GM12878 (cell line): ENCODE measurements around the gene COASY. TPM values are rescaled to one million over a fixed set of nuclear protein-coding genes. Genes with fewer than 3 reads are reported as not detected.

Experiments used
- ATAC-seq: fragments of 200-7000 bp; cut with Tn5 transposase; 3 replicates; pipeline ENCODE4 v1.9.1; 2020; ENCODE audit warnings: mild to moderate bottlenecking, moderate library complexity
- BruUV-seq: library from RNA; stranded (reverse); fragments of 400-500 nt; replicated peaks from 2 replicates; lab custom pipeline; 2021; lab: Mats Ljungman, UMichigan
- CTCF ChIA-PET: fragments of 300-600 bp; sonication (Branson Sonifier 250); formaldehyde crosslinking; extraction: SDS; loops from one replicate; lab custom pipeline; 2021; ENCODE audit warnings: inconsistent platforms; lab: Yijun Ruan, JAX
- POLR2A ChIA-PET: fragments of 350-600 bp; formaldehyde crosslinking; extraction: SDS; loops from one replicate; lab custom pipeline; 2021; ENCODE audit warnings: inconsistent platforms; lab: Charles Lee
- RAD21 ChIA-PET: fragments of 300-600 bp; sonication (Branson Sonifier 250); formaldehyde crosslinking; loops from one replicate; lab custom pipeline; 2023; ENCODE audit warnings: antibody characterized with exemption; ENCODE audit not compliant: unreplicated experiment; lab: Charles Lee
- SMC1A ChIA-PET: fragments of 300-600 bp; sonication (Branson Sonifier 250); formaldehyde crosslinking; loops from one replicate; lab custom pipeline; 2023; ENCODE audit not compliant: unreplicated experiment, uncharacterized antibody; lab: Charles Lee
- DNase-seq: peaks from one replicate; pipeline ENCODE4 v3.0.0-alpha.2; 2011; ENCODE audit warnings: low read depth, low spot score
- FAIRE-seq: peaks from 3 replicates; lab custom pipeline; 2011; peaks lifted over from hg19 to GRCh38; lab: Jason Lieb, UNC
- H2AFZ ChIP-seq: 2 replicates; pipeline ENCODE4 v1.6.0; 2011; ENCODE audit warnings: low read depth, low read length, control low read depth; ENCODE audit not compliant: control insufficient read depth
- H3K27ac ChIP-seq: 2 replicates; pipeline ENCODE4 v1.5.1; 2011; ENCODE audit warnings: control low read depth; ENCODE audit not compliant: control insufficient read depth, insufficient read depth
- H3K27me3 ChIP-seq, 2 experiments: replicated peaks in 1 of 2; 2 replicates each; pipeline versions ENCODE4 v1.6.0 to v1.6.1; 2011; ENCODE audit warnings: low read length in 1 of 2; ENCODE audit not compliant: control insufficient read depth in 2 of 2, insufficient read depth in 2 of 2
- H3K36me3 ChIP-seq, 2 experiments: 2 replicates each; pipeline ENCODE4 v1.5.1; 2011; ENCODE audit warnings: low read length in 1 of 2; ENCODE audit not compliant: control insufficient read depth in 2 of 2, insufficient read depth in 2 of 2
- H3K4me1 ChIP-seq: 2 replicates; pipeline ENCODE4 v1.6.1; 2011; ENCODE audit warnings: mild to moderate bottlenecking, low read length, moderate library complexity, mixed read lengths; ENCODE audit not compliant: control insufficient read depth, insufficient read depth
- H3K4me2 ChIP-seq: 2 replicates; pipeline ENCODE4 v1.6.0; 2011; ENCODE audit warnings: control low read depth; ENCODE audit not compliant: control insufficient read depth, insufficient read depth
- H3K4me3 ChIP-seq: fragments of 200-600 bp; sonication (generic); 2 replicates; pipeline ENCODE4 v1.5.1; 2016
- H3K79me2 ChIP-seq: 2 replicates; pipeline ENCODE4 v1.6.0; 2011; ENCODE audit warnings: low read length; ENCODE audit not compliant: control insufficient read depth, insufficient read depth
- H3K9ac ChIP-seq: 2 replicates; pipeline ENCODE4 v1.8.0; 2011; ENCODE audit warnings: low read length, control low read depth, mixed read lengths; ENCODE audit not compliant: control insufficient read depth, insufficient read depth
- H3K9me3 ChIP-seq: replicated peaks from 3 replicates; pipeline ENCODE4 v1.5.1; 2011; ENCODE audit warnings: mild to moderate bottlenecking, low read length; ENCODE audit not compliant: control insufficient read depth, insufficient read depth
- H4K20me1 ChIP-seq: 2 replicates; pipeline ENCODE4 v1.6.0; 2011; ENCODE audit not compliant: control insufficient read depth, insufficient read depth
- BACH1 ChIP-seq: fragments of 450-650 bp; IDR thresholded peaks from 2 replicates; pipeline ENCODE4 v1.6.1; 2017; ENCODE audit warnings: mild to moderate bottlenecking, borderline replicate concordance
- CTCF ChIP-seq, 3 experiments: IDR thresholded peaks in 2 of 3; conservative IDR thresholded peaks in 1 of 3; 2 replicates each; pipeline ENCODE4 v1.5.1; 2011; ENCODE audit warnings: low read depth in 3 of 3, low read length in 3 of 3, mild to moderate bottlenecking in 3 of 3, control low read depth in 2 of 3, moderate library complexity in 2 of 3, inconsistent platforms in 1 of 3, mixed read lengths in 1 of 3; ENCODE audit not compliant: control insufficient read depth in 2 of 3, insufficient read depth in 1 of 3; ENCODE audit errors: extremely low read depth in 1 of 3
- E2F4 ChIP-seq: IDR thresholded peaks from 2 replicates; pipeline ENCODE4 v1.6.1; 2012; ENCODE audit warnings: low read depth, low read length, improper control_type of control experiment
- ELK1 ChIP-seq: IDR thresholded peaks from 2 replicates; pipeline ENCODE4 v1.6.1; 2012; ENCODE audit warnings: low read depth, low read length, improper control_type of control experiment
- JUNB ChIP-seq: IDR thresholded peaks from 2 replicates; pipeline ENCODE4 v1.6.1; 2016; ENCODE audit warnings: antibody characterized with exemption, mild to moderate bottlenecking
- KAT2A ChIP-seq: conservative IDR thresholded peaks from 2 replicates; pipeline ENCODE4 v1.6.1; 2011; ENCODE audit warnings: low read depth, low read length; ENCODE audit not compliant: control insufficient read depth
- MXI1 ChIP-seq: fragments of 150-350 bp; IDR thresholded peaks from 2 replicates; pipeline ENCODE4 v1.6.1; 2011; ENCODE audit warnings: low read depth, mild to moderate bottlenecking, inconsistent platforms, low read length, improper control_type of control experiment
- NR2F1 ChIP-seq: fragments of 450-650 bp; conservative IDR thresholded peaks from 2 replicates; pipeline ENCODE4 v1.6.1; 2017; ENCODE audit warnings: mild to moderate bottlenecking
- SP1 ChIP-seq: IDR thresholded peaks from one replicate; pipeline ENCODE4 v1.6.1; 2011; ENCODE audit warnings: low read depth, low read length
- ZNF687 ChIP-seq: fragments of 450-650 bp; IDR thresholded peaks from 2 replicates; pipeline ENCODE4 v1.6.1; 2017; ENCODE audit warnings: mild to moderate bottlenecking, moderate library complexity
- WGBS: methylation state at CpG from one replicate; pipeline ENCODE4 v1.1.6; 2016; ENCODE audit warnings: low lambda C conversion rate; ENCODE audit not compliant: insufficient replicate concordance, insufficient coverage; ENCODE audit errors: missing lambda C conversion rate; 5-methylcytosine and 5-hydroxymethylcytosine counted together
- in situ Hi-C: fragments of 300-500 bp; cut with MboI; formaldehyde crosslinking; loops from 9 replicates; pipeline ENCODE4 v1.14.3; 2018; ENCODE audit warnings: mixed read lengths
- intact Hi-C: fragments of 100-400 bp; cut with micrococcal nuclease; formaldehyde crosslinking; loops from one replicate; pipeline ENCODE4 v1.14.2; 2022; ENCODE audit not compliant: unreplicated experiment
- polyA plus RNA-seq, 11 experiments: library from polyadenylated mRNA; depleted of rRNA in 4 of 11; unstranded in 6 of 11; stranded (reverse) in 5 of 11; fragments of >200 nt; fragmentation: Nextera tagmentation in 4 of 11; fragmentation: Illumina TruSeq in 1 of 11; extraction: Ambion mirVana in 4 of 11; extraction: Trizol in 1 of 11; gene quantifications; 1 replicate in 1 of 11; 2 replicates in 10 of 11; pipeline versions ENCODE4 v1.2.1 to v1.2.3, GENCODE V29; 2011 to 2016; ENCODE audit warnings: inconsistent platforms in 2 of 11, missing spikeins in 2 of 11, low read depth in 1 of 11
- total RNA-seq, 4 experiments: library from RNA; depleted of rRNA in 3 of 4; stranded (reverse); fragments of >200 nt in 3 of 4; fragmentation: Illumina TruSeq in 1 of 4; extraction: Trizol in 1 of 4; gene quantifications; 2 replicates each; pipeline versions ENCODE4 v1.2.1 to v1.2.3, GENCODE V29; 2013 to 2021
- TF ChIP-seq, protein P1 (sequence below): fragments of 450-650 bp; IDR thresholded peaks from 2 replicates; pipeline ENCODE4 v1.6.1; 2017; ENCODE audit warnings: borderline replicate concordance
- TF ChIP-seq, protein P2 (sequence below): fragments of 450-650 bp; IDR thresholded peaks from 2 replicates; pipeline ENCODE4 v1.6.1; 2014; ENCODE audit warnings: mild to moderate bottlenecking

COASY gene
- total and polyA plus RNA-seq, 10 of the 15 experiments (the other 5 are each of a cell fraction or from before 2014, with no cell fraction given) = 18.6 to 93.9 (median 43.2) TPM

GRCh38 chr17:42522798-42523278 lies 39.1 kb upstream of the COASY start:
- DNase-seq (no peak), ATAC-seq (no peak), FAIRE-seq (no peak)
- H4K20me1 ChIP-seq = no peaks in the 10 kb centered on the region; the same call in 1 of the 2 replicates
- no peaks in the 10 kb centered on the region for H3K27me3 ChIP-seq
- no peak overlapping the region for H3K27ac ChIP-seq
- no peak overlapping the region for H3K9ac ChIP-seq
- ChIA-PET RAD21 (no interaction called here), SMC1A (interaction anchor here (0.6 kb wide), 2 partner anchors 235 to 1141 kb away, joined by 3 read pairs; no protein-coding TSS in a partner anchor), POLR2A (no interaction called here), CTCF (interaction anchor here (1.4 kb wide), 1 partner anchor 119 kb away, joined by 4 read pairs; no protein-coding TSS in a partner anchor)
- no peaks in the 10 kb centered on the region for H3K9me3 ChIP-seq
- no TSS peak for BruUV-seq
- no peak overlapping the region for H3K4me3 ChIP-seq
- H3K4me1 ChIP-seq = peaks cover 5% of the 10 kb centered on the region; the same call in 1 of the 2 replicates
- in situ Hi-C loops (loop anchor here (5.0 kb wide), 1 partner anchor 91 kb away; no protein-coding TSS in a partner anchor), intact Hi-C loops (no loop called here)
- H3K79me2 ChIP-seq = no peaks in the 10 kb centered on the region
- no peak overlapping the region for H2AFZ ChIP-seq
- H3K4me2 ChIP-seq = no peak overlapping the region
- H3K36me3 ChIP-seq = peaks cover 4 to 5% of the 10 kb centered on the region in 2 experiments; a peak in 3 of 4 replicates
- 95% methylated on average over 8 of the region's 8 CpGs for WGBS
- TF ChIP-seq E2F4 (no peak), CTCF (IDR thresholded peaks at IDR 0.05 in 2 of 3, conservative IDR thresholded peaks at IDR 0.05 in 1 of 3; ENCODE audit: control insufficient read depth in 2 of 3, extremely low read depth in 1 of 3, insufficient read depth in 1 of 3, low read depth in 3 of 3, low read length in 3 of 3) (no peak), JUNB (no peak), ZNF687 (no peak), BACH1 (no peak), KAT2A (no peak), SP1 (no peak), MXI1 (no peak), ELK1 (no peak), NR2F1 (no peak)
- TF ChIP-seq, protein P1, sequence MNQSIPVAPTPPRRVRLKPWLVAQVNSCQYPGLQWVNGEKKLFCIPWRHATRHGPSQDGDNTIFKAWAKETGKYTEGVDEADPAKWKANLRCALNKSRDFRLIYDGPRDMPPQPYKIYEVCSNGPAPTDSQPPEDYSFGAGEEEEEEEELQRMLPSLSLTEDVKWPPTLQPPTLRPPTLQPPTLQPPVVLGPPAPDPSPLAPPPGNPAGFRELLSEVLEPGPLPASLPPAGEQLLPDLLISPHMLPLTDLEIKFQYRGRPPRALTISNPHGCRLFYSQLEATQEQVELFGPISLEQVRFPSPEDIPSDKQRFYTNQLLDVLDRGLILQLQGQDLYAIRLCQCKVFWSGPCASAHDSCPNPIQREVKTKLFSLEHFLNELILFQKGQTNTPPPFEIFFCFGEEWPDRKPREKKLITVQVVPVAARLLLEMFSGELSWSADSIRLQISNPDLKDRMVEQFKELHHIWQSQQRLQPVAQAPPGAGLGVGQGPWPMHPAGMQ = no peak
- TF ChIP-seq, protein P2, sequence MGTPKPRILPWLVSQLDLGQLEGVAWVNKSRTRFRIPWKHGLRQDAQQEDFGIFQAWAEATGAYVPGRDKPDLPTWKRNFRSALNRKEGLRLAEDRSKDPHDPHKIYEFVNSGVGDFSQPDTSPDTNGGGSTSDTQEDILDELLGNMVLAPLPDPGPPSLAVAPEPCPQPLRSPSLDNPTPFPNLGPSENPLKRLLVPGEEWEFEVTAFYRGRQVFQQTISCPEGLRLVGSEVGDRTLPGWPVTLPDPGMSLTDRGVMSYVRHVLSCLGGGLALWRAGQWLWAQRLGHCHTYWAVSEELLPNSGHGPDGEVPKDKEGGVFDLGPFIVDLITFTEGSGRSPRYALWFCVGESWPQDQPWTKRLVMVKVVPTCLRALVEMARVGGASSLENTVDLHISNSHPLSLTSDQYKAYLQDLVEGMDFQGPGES = no peak
